Testis (tissue), 3 donors: ENCODE measurements around the gene GALR2. TPM values are rescaled to one million over a fixed set of nuclear protein-coding genes. Genes with fewer than 3 reads are reported as not detected.

ENCODE experiments used
- DNase-seq: peaks from one replicate; pipeline ENCODE4 v3.0.0-alpha.2; 2019
- H3K27ac ChIP-seq, 2 donors: fragments of 200-600 bp; sonication (generic); one replicate each; pipeline ENCODE4 v1.5.1; 2019
- H3K27me3 ChIP-seq: fragments of 200-600 bp; sonication (generic); one replicate; pipeline ENCODE4 v1.5.1; 2019
- H3K36me3 ChIP-seq: fragments of 200-600 bp; sonication (generic); one replicate; pipeline ENCODE4 v1.5.1; 2017; ENCODE audit warnings: low read depth; ENCODE audit errors: missing control alignments
- H3K4me1 ChIP-seq: fragments of 200-600 bp; sonication (generic); one replicate; pipeline ENCODE4 v1.5.1; 2019
- H3K4me3 ChIP-seq, 2 donors: fragments of 200-600 bp; sonication (generic); one replicate each; pipeline ENCODE4 v1.5.1; 2017 to 2019
- H3K9me3 ChIP-seq: fragments of 200-600 bp; sonication (generic); one replicate; pipeline ENCODE4 v1.5.1; 2017
- POLR2A ChIP-seq: fragments of 450-650 bp; IDR thresholded peaks from one replicate; pipeline ENCODE4 v1.6.1; 2017; ENCODE audit warnings: antibody characterized with exemption, mild to moderate bottlenecking, moderate library complexity
- WGBS, 2 donors: methylation state at CpG; one replicate each; pipeline ENCODE4 v1.1.5; 2018; 5-methylcytosine and 5-hydroxymethylcytosine counted together
- intact Hi-C: fragments of 100-400 bp; cut with DNase I; formaldehyde crosslinking; loops from one replicate; pipeline ENCODE4 v1.15.1; 2023; ENCODE audit warnings: low total_unique reads
- polyA plus RNA-seq: library from polyadenylated mRNA; stranded (reverse); fragments of 350-450 nt; fragmentation: Illumina TruSeq; extraction: RNeasy Lipid Tissue Mini Kit (QIAGEN cat#74804); gene quantifications from one replicate; pipeline ENCODE4 v1.2.3, GENCODE V29; 2014; ENCODE audit warnings: low read depth, low replicate concordance; ENCODE audit not compliant: insufficient read depth
- total RNA-seq, 2 donors: library from RNA; depleted of rRNA; stranded (reverse); fragments of >200 nt; gene quantifications; one replicate each; pipeline ENCODE4 v1.2.3, GENCODE V29; 2016
- TF ChIP-seq, protein P1 (sequence below), 3 experiments: fragments of 450-650 bp in 2 of 3; fragments of 200-600 bp in 1 of 3; sonication (generic) in 1 of 3; IDR thresholded peaks; one replicate each; pipeline ENCODE4 v1.5.1; 2016 to 2019; ENCODE audit warnings: antibody characterized with exemption in 3 of 3, mild to moderate bottlenecking in 2 of 3, moderate library complexity in 1 of 3

GALR2 gene
- total and polyA plus RNA-seq, 3 donors from 2014 or later: 0.31 to 1.6 (median 0.47) TPM

DNA sequence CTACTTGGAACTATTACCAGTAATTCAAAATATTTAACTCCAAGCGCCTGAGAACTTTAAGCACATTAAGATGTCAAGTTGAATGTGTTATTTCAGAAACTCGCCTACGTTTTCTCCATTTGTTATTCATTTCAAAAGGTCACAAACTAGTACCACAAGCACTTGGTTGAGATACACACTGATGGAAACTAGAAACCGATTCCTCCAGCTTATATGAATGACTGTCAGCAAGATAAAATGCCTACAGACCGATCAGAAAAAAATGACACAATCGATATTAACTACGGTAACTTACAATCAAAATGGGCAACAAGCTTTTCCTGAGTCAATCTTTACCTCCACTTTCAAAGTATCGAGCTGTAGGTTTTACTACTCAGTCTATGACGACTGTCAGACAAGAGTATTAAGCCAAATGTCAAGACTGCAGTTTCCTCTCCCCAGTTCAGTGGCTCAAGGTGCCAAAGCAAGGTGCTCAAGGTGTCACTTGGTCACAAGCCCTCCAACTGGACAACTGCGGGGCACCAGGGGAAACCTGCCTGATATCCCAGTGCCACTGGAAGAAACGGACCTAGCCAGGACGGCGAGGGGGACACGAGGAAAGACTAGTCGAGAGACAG lies 2.9 kb upstream of the GALR2 start:
- intact Hi-C loops: no loop called here
- peak; percentile 37 for DNase-seq
- Histone ChIP-seq H3K9me3 (no peaks in the 10 kb centered on the region), H3K27ac (peak overlapping the region; percentile 60 to 78), H3K27me3 (no peaks in the 10 kb centered on the region), H3K4me3 (peak overlapping the region; percentile 87 to 91), H3K36me3 (no peaks in the 10 kb centered on the region), H3K4me1 (peaks cover 29% of the 10 kb centered on the region)
- TF ChIP-seq, protein P1, sequence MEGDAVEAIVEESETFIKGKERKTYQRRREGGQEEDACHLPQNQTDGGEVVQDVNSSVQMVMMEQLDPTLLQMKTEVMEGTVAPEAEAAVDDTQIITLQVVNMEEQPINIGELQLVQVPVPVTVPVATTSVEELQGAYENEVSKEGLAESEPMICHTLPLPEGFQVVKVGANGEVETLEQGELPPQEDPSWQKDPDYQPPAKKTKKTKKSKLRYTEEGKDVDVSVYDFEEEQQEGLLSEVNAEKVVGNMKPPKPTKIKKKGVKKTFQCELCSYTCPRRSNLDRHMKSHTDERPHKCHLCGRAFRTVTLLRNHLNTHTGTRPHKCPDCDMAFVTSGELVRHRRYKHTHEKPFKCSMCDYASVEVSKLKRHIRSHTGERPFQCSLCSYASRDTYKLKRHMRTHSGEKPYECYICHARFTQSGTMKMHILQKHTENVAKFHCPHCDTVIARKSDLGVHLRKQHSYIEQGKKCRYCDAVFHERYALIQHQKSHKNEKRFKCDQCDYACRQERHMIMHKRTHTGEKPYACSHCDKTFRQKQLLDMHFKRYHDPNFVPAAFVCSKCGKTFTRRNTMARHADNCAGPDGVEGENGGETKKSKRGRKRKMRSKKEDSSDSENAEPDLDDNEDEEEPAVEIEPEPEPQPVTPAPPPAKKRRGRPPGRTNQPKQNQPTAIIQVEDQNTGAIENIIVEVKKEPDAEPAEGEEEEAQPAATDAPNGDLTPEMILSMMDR (IDR thresholded peaks at IDR 0.05): no peak
- TF ChIP-seq POLR2A: no peak
- 9 to 10% methylated on average over 14 to 15 of the region's 15 CpGs for WGBS, 2 donors

DNA sequence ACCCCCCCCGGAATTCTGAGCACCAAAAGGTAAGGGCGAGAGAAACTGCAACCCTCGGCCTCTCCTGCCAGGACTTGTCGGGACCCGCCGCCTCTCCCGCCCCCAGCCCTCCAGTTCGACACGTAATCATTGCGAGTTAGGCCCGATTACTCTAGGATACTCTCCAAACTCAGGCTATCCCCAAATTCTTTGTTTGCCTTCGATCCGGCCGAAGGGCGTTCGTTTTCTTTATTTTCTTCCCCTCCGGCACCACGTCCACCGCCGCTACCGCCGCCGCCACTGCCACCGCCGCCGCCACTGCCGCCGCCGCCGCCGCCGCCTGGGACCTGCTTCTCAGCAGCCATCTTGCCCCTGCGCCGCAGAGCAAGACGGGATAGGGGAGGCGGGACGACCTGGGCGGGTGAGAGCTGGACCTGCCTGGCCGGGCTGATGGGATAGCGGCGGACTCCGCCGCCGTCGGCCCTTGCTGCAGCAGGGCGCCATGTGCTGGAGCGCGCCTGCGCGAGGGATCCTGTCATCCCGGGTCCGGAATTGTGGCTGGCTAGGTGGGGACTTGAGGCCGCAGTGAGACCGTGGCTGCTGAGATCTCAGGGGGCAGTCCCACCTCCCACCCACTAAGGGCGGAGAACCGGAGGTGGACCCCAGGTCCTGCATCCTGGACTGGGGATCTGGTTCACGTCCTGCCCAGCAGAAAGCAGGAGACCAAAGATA lies 2.3 kb upstream of the GALR2 start, which contains the start of gene SRP68:
Gene SRP68 (minus strand): TSS at position 370 of the 711 bp plus-strand sequence. CDS start 26 bp downstream, at position 344.
- peaks cover 35% of the 10 kb centered on the region for H3K4me1 ChIP-seq
- 0 to 1% methylated on average over 38 to 54 of the region's 57 CpGs for WGBS, 2 donors
- TF ChIP-seq POLR2A: no peak
- TF ChIP-seq, protein P1 (IDR thresholded peaks at IDR 0.05): no peak
- peak within 1 kb of the TSS; percentile 60 to 78 for H3K27ac ChIP-seq
- H3K27me3 ChIP-seq: no peaks in the 10 kb centered on the region
- no peaks in the 10 kb centered on the region for H3K36me3 ChIP-seq
- intact Hi-C loops: no loop called here
- H3K9me3 ChIP-seq: no peaks in the 10 kb centered on the region
- H3K4me3 ChIP-seq: peak within 1 kb of the TSS; percentile 87 to 91
- peak; percentile 97 for DNase-seq

DNA sequence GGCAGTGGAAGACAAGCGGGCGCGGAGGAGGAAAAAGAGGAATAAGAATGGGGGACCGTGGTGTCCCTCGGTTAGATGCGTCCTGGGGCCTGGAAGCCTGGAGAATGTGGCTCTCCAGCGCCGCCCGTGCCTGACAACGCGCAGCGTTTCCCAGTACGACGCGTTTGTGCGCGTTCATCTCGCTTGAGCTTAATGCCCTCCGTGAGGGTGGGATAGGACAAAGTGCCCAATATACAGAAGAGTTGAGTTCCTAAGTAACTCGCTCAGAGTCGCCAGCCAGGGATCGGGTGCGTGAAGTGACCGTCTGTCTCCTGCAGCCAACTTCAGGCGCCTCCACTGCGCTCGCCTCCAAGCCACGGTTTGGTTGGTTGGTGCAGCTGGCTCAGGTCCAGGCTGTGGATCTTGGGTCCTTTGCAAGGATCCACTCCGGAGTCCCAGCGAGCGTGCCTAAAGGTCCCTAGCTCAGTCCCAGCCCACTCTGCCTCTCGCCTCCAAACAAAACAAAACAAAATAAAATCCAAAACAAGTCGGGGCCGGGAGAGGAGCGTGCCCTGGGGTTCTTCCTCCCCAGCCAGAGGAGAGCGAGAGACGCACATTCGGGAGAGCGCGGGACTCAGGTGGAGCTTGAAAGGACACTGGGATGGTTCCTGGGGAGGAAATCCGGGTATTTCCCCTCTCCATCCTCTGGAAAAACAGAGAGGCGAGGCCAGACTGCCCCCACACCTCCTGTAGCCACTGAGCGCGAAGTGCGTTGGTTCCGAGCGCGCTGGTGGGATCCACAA lies 974 bp downstream of the GALR2 start:
- Histone ChIP-seq H3K36me3 (no peaks in the 10 kb centered on the region), H3K27me3 (no peaks in the 10 kb centered on the region), H3K27ac (no peak overlapping the region), H3K4me1 (peaks cover 47% of the 10 kb centered on the region), H3K4me3 (no peak overlapping the region), H3K9me3 (no peaks in the 10 kb centered on the region)
- TF ChIP-seq, protein P1 (IDR thresholded peaks at IDR 0.05): no peak
- TF ChIP-seq POLR2A: no peak
- 1% methylated on average over 29 to 48 of the region's 48 CpGs for WGBS, 2 donors
- intact Hi-C loops: no loop called here
- no peak for DNase-seq

DNA sequence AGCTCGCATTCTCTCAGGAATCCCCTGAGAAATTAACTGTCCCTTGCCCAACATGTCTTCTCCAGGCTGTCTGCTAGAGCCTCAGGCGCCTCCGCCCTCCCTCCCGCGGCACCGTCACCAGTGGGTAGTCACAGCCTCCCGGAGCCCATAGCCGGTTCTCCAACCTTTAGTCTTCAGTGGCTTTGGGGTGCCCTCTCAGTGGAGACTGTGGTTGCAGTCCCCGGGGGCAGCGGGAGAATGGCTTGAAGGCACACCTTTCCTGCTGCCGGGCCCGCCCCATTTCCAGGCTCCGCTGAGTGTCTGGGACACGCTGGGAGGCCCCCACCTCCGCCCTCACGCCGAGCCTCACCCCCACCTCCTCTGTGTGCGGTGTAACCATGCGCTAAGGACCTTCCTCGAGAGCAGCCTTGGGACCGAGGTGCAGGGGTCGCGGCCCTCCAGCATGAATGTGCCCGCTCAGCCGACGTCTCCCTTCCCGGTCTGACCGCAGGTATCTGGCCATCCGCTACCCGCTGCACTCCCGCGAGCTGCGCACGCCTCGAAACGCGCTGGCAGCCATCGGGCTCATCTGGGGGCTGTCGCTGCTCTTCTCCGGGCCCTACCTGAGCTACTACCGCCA lies 1.7 kb downstream of the GALR2 start:
- TF ChIP-seq POLR2A: no peak
- Histone ChIP-seq H3K4me3 (no peak overlapping the region), H3K9me3 (no peaks in the 10 kb centered on the region), H3K36me3 (no peaks in the 10 kb centered on the region), H3K27me3 (no peaks in the 10 kb centered on the region), H3K27ac (no peak overlapping the region), H3K4me1 (peaks cover 40% of the 10 kb centered on the region)
- intact Hi-C loops: no loop called here
- no peak for DNase-seq
- WGBS, 2 donors: 2 to 10% methylated on average over 7 to 41 of the region's 41 CpGs
